NCI-H526 (cell line): ENCODE data around the gene UBE4B.
"Not testable (repeated sequence)": the region's sequence is repeated elsewhere in the genome, so short reads cannot be mapped to it uniquely, and the experiment has no call there.

Experiments used
- DNase-seq, 2 experiments: peaks; one replicate each; lab custom pipeline; 2025; lab: John Stamatoyannopoulos, UW

Gene UBE4B

DNA sequence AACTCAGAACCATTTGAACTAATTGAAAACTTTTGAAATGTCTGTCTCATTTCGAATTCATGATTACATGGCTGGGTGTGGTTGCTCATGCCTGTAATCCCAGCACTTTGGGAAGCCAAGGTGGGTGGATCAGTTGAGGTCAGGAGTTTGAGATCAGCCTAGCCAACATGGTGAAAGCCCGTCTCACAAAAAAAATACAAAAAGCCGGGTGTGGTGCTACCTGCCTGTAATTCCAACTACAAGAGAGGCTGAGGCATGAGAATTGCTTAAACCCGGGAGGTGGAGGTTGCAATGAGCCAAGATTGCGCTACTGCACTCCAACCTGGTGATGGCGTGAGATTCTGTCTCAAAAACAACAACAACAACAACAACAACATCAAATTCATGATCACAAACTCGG lies 40.6 kb downstream of the UBE4B start:
- not testable (repeated sequence) for DNase-seq

- no peak for DNase-seq
Measured at GRCh38 chr1:10074059-10074851, 41.5 kb downstream of the UBE4B start.

DNA sequence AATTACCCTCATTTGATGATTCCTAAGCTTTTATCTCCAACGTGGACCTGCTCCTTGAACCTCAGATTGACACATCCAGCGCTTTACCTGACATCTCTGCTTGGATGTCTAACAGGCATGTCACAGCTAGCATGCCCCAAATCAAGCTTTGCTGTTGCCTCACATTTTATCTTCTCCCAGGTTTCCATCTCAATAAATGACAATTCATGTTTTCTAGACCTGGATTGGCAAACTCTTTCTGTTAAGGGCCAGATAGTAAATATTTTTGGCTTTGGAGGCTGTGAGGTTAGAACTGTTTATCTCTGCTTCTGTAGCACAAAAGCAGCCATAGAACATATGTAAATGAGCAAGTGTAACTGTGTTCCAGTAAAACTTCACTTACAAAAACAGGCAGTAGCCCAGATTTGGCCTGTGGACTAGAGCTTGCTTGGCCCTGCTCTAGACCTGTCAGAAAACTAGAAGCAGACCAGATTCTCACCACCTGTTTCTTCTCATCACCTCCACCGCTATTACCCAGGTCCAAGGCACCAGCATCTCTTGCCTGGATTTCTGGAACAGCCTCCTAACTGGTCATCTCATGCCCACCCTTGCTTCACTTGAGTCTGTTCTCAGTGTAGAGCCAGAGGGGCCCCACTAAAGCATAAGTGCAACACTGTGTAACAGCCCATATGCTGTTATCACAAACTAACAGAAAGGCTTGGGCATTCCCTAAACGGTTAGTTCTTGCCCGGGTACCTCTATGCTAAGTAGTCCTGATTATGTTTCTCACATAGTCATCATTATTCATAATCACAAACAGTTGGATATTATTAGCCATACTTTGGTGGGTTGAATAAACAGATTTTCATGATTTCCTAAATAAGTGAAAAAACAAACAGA lies 42.3 kb downstream of the UBE4B start:
- DNase-seq, result no peak

DNA sequence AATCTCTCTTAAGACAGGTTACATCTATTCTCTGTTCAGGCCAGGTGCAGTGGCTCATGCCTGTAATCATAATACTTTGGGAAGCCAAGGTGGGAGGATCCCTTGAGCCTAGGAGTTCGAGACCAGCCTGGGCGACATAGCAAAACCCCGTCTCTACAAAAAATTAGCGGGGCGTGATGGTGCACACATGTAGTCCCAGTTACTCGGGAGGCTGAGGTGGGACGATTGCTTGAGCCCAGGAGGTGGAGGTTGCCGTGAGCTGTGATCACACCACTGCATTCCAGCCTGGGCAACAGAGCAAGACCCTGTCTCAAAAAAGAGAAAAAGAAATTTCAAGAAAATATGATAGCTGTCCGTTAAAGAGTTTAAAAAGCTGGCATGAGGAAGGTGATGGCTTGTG lies 43.0 kb downstream of the UBE4B start:
- no peak for DNase-seq

DNA sequence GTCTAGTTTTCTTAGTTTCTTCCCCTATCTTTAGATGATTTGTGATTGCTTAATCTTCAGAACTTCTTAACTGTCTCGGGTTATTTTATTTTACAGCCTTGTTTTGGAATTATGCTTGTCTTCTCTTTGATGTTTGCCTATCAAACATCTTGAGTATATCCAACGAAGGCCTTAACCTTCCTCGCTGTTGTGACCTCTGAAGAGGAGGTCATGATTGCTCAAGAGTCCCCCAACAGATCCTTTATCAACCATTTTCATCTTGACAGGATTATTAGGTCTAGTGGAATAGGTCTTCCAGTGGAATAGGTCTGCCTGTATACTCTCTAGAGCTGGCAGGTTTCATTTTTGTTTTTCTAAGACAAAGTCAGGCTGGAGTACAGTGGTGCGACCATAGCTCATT lies 45.7 kb downstream of the UBE4B start:
- no peak for DNase-seq

GRCh38 chr1:10080523-10080922 lies 47.8 kb downstream of the UBE4B start:
- no peak for DNase-seq

- no peak for DNase-seq
Measured at GRCh38 chr1:10082785-10083479, 50.2 kb downstream of the UBE4B start.

- DNase-seq, result no peak
Measured at GRCh38 chr1:10084045-10084444, 51.3 kb downstream of the UBE4B start.

GRCh38 chr1:10085076-10085475 lies 52.3 kb downstream of the UBE4B start:
- DNase-seq, result no peak

DNA sequence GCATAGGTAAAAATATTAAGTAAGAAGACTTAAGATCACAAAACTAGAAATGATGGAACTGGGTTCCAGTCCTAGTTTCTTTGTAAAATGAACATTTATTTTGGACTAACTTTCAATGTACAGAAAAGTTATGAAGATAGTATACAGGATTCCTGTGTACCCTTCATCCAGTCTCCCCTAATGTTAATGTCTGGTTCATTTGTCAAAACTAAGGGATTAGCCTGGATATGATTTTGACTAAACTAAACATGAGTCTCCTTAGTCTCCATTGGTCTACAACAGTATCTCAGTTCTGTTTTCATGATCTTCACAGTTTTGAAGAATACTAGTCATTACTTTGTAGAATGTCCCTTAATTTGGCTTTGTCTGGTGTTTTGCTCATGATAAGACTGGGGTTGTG lies 54.5 kb downstream of the UBE4B start:
- DNase-seq, result no peak

DNA sequence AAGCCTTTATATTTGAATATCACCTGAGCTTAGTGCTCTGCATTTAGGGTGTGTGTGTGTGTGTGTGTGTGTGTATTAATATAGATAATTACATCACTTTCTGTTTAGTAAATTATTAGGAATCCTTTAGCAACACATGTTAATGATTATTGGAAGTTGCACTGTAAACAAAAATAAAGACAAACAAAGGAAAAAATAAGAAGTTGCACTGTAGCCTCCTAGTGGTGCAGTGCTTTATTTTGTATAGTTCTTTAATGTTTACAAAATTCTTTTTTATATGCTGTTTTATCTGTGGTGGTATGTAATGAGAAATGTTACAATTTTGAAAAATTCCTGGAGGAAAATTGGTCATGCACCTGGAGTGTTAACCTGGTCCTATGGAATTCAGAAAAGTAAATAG lies 69.2 kb downstream of the UBE4B start:
- no peak for DNase-seq

- no peak for DNase-seq
Measured at GRCh38 chr1:10103193-10103592, 70.4 kb downstream of the UBE4B start.

GRCh38 chr1:10104834-10105233 lies 72.1 kb downstream of the UBE4B start:
- DNase-seq, result no peak

DNA sequence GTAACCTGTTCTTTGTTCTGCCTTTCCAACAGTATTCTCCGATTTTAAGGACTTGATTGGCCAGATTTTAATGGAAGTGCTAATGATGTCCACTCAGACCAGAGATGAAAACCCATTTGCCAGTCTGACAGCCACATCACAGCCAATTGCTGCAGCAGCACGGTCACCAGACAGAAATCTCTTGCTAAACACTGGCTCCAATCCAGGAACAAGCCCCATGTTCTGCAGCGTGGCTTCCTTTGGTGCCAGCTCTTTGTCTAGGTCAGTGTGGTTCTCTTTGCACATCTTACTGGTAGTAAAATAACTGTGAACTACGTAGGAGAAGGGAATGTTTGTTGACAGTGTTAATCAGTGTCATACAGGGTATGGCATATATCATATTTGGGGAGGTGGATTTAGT lies 72.7 kb downstream of the UBE4B start:
- DNase-seq, result no peak

DNA sequence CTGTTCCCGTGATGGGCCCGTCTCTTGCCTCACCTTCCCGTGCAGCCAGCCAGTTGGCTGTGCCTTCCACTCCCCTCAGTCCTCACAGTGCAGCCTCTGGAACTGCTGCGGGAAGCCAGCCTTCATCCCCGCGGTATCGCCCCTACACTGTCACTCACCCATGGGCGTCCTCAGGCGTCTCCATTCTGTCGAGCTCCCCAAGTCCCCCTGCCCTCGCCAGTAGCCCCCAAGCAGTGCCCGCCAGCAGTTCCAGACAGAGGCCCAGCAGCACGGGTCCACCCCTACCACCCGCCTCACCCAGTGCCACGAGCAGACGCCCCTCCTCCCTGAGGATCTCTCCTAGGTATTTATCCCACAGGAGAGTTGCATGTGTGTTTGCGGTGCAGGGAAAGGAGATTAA lies 73.5 kb downstream of the UBE4B start:
- no peak for DNase-seq

GRCh38 chr1:10106756-10107475 lies 74.2 kb downstream of the UBE4B start:
- no peak for DNase-seq

GRCh38 chr1:10107476-10107847 lies 74.7 kb downstream of the UBE4B start:
- DNase-seq, result not testable (repeated sequence)

- DNase-seq, result no peak
Measured at GRCh38 chr1:10108134-10108663, 75.4 kb downstream of the UBE4B start.

GRCh38 chr1:10108948-10109708 lies 76.4 kb downstream of the UBE4B start:
- DNase-seq, result no peak

- no peak for DNase-seq
Measured at GRCh38 chr1:10113501-10113900, 80.7 kb downstream of the UBE4B start.

- no peak for DNase-seq
Measured at GRCh38 chr1:10114746-10115145, 82.0 kb downstream of the UBE4B start.
